HG03135 (cell line): ENCODE results near the gene CRELD2.

Experiments
- ATAC-seq: cut with Tn5 transposase; IDR thresholded peaks from one replicate; pipeline ENCODE4 v1.9.1; 2021; ENCODE audit warnings: mild to moderate bottlenecking, moderate library complexity; ENCODE audit not compliant: unreplicated experiment

CRELD2 gene

DNA sequence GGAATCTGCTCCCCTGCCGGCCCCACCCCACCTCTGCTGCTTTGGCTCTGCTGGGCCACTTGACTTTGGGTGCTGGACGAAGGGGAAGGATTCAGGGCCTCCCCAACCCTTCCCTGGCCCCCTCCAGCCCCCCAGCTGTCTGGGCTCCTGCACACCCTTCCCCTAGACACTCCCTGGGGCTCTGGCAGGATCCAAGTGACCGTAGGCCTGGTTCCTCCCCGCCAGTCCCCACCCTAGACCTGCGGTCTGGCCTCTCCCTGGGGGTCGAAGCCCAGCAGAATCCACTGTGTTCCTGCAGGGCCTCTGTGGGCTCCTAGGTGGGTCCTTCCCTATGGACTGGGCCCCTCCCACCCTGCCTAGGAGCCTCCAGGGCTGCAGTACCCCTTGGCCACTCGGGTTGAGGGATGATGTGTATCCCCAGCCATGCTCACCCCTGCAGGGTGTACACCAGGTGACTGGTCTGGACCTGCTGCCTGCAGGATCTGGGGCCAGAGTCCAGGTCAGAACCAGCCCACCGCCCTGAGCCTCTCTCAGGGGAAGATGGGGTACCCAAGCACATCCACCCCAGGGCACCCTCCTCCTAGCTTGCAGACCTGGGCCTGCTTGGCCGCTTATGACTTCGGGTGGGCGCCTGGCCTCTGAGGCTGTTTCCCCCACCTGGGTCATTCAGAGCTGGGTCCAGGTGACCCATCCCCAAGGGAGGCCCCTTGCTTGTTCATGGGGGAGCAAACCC is 47.8 kb downstream of the CRELD2 start:
- ATAC-seq = no peak

DNA sequence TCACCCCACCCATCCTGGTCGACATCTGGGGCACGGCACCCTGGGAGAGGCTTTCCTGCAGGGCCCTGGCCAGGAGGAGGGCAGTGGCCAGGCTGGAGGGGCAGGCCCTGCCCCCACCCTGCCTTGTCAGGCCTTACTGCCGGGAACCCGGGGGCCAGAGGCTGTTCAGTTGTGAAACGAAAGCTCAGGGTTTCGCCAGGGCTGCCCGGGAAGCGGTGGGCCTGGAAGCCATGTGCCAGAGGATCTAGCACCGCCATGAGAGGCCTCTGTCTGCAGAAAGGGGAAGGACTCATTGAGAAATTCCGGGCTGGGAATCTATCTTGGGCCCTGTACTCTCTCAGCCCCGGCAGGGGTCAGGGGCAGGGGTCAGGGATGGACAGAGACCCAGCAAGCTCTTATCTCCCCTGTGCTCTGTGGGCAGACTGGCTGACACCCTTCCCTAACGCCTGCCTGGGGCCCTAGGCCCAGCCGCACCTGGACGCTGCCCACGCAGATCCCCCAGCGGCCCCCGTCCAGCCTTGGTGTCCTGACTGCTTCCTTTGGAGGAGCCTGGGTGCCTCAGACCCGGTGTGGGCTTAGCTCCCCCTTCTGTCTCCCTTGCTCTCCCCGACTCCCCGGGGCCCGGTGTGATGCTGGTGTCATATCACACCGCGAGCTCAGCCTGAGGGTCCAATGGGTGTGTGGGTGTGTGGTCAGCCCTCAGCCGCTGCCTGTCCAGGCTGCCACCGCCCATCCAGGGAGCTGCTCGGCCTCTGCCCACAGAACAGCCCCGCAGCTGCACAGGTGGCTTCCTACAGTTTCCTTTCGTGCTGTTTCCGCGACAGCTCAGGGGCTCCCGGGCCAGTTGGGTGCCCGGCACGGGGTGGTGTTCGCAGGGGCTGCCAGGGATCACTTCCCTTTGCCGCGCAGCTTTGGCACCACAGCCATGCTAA is 48.6 kb downstream of the CRELD2 start:
- no peak for ATAC-seq

DNA sequence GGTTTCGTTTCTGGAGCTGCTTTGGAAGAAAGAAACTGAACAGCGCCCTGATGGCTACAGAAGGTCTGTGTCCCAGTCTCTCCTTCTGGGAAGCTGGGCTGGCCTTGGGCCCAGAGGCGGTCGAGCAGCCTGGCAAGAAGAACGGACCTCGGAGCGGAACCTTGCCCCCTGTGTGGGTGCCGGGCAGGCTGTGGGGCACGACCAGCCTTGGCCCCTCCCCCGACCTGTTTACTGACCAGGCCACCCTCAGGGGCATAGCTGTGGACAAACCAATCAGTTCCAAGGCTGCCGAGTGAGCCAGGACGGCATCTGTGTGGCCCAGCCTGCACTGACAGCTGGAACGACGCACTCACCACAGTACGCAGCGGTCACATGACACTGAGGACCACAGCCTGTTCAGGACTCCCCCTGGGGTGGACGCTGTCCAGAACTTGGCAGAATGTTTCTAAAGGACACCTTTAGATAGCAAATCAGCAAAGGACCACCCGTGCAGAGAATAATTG is 49.3 kb downstream of the CRELD2 start:
- no peak for ATAC-seq

DNA sequence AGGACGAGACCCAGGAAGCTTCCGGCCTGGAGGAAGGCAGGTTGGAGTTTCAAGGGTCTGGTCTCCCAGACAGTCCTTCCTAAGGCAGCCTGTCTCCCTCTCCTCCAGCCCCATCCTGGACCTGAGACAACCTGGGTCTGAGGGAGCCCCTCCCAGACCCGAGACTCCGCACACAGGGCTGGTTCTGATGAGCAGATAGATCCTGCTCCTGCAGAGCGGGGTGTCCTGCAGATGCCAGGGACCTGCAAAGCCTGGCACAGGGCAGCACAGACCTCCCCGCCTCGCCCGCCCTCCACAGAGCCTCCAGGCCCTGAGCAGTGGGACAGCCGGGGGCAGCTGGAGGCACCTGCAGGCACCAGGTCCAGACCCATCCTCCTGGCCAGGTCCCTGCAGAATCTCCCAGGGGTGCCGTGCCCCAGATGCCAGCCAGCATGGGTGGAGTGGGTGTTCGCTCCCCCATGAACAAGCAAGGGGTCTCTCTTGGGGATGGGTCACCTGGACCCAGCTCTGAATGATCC is 49.9 kb downstream of the CRELD2 start:
- no peak for ATAC-seq

DNA sequence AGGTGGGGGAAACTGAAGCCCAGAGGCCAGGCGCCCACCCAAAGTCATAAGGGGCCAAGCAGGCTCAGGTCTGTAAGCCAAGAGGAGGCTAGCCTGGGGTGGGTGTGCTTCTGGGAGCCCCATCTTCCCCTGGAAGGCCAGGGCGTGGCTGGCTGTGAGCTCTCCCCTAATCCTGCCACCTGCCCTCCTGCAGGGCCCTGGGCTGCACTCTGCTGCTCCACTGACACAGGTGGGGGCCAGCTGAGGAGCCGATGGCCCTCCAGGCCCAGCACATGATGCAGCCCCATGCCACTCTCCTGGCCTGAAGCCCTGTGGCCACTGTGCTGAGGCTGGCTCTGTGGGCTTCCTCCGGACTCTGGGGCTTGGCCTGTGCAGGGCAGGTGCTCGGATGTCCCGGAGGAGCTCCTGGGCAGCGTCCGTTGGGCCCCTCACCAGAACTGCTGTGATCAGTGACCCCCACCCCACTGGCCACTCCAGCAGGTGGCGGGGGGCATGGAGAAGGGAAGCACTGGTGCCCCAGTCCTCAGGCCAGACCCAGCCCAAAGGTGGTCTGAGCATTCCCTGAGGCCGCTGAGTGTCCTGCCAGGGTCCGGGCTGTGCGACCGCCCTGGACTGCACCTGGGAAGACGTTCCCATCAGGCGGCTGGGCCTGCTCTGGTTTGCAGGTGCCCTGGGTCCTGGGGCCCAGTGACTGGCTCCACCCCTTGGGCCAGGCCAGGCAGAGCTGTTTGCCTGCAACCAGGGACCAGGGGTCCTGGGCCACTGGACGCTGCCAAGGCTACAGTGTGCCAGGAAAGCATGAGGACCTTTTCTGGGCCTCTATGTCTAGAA is 50.6 kb downstream of the CRELD2 start:
- no peak for ATAC-seq

DNA sequence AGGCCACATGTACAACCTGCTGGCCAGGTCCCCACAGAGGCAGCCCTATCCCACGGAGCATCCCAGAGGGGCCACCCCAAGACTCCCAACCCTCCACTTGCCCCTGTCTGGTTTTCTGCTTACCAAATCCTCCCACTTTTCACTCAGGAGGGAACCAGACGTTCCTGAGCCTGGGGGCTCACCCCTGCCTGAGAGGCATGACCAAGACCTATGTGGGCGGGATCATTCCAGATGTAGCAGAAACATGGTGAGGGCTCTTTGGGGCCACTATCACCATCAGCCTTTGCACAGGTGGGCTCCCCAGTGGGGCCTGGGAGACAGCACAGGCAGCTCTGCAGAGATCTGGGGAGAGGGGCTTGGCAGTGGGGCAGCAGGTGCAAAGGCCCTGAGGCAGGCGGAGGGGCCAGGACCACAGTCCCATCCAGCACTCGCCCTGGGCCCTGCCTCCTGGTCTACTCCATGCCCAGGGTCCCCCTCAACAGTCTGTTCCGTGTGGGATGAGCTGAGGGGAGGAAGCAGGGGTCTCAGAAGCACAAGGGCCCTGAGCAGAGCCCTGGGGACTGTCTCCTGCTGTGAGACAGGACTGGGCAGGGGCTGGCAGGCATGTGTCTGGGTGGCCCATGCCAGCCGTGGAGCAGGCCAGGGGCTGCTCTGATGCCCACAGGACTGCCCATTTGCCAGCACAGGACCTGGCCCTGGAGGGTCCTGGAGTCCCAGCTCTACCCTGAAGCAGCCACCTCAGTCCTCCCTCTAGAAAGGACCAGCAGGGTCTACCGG is 51.5 kb downstream of the CRELD2 start:
- peak; percentile 2 for ATAC-seq

DNA sequence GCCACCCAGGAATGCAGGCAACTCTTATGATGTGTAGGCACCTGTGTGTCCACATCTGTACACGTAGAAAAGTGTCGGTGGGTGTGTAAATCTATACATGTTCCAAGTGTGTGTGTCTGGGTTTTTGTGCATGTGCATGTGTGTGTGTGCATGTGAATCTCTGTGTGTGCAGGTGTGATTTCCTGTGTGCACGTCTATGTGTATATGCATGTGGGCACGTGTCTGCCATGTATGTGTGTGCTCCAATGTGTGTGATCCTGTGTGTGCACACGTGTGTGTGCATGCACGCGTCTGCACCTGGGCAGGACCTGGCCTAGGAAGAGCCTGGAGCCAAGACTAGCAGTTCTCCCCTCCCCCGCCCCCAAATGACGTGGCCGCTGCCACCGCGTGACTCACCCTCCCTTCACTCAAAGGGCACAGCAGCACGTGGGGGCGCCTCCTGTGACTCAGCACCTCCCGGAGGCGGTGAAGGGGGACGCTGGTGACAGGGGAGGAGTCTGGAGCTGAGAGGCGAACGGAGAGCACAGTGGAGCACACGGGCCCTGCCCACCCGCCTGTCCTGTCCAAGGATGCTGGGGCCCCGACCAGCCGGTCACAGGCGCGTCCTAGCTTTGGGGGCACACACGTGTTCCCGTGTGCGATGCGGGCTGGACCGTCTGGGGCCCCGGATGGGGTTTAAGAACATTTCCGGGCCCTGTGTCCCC is 52.2 kb downstream of the CRELD2 start:
- ATAC-seq = peak; percentile 58

DNA sequence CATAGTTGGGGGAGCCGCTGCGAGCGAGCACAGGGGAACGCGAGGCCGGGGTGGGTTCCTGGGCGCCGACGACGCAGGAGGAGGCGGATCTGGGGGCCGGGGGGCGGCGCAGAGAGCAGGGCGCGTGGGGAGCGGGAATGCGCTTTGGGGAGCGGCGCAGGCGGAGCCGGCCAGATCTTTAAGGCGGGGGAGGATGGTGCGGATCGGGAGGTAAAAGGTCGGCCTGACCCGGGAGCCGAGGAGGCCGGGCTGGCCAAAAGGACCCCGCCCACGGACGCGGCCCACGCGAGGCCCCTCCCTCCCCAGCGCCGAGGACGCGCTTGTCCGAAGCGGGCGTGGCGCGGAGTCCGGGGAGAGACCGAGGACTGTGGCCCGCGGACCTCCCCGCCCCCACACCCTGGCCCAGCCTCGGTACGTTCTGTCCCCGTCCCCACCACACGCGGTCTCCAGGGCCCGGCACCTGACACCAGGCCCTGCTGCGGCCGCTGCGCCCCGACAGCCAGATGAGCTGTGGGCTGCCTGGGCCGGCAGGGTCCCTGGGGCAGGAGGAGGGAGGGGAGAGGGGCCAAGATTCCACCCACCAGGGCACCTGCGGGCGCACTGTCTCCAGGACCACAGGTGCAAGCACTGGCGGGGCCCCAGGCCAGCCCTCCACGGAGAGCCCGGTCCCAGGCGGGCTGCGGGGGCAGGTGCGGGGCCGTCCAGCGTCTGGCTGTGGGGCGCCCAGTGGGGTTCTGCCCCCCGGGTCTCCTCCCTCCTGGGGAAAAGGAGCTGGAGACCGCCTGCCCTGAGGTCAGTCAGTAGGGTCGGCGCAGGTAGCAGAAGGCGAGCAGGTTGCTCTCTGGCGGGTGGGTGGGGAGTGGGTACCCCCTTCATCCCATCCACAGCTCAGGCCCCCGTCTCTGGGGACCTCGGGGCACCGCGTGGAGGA is 53.1 kb downstream of the CRELD2 start:
- ATAC-seq = peak; percentile 23

DNA sequence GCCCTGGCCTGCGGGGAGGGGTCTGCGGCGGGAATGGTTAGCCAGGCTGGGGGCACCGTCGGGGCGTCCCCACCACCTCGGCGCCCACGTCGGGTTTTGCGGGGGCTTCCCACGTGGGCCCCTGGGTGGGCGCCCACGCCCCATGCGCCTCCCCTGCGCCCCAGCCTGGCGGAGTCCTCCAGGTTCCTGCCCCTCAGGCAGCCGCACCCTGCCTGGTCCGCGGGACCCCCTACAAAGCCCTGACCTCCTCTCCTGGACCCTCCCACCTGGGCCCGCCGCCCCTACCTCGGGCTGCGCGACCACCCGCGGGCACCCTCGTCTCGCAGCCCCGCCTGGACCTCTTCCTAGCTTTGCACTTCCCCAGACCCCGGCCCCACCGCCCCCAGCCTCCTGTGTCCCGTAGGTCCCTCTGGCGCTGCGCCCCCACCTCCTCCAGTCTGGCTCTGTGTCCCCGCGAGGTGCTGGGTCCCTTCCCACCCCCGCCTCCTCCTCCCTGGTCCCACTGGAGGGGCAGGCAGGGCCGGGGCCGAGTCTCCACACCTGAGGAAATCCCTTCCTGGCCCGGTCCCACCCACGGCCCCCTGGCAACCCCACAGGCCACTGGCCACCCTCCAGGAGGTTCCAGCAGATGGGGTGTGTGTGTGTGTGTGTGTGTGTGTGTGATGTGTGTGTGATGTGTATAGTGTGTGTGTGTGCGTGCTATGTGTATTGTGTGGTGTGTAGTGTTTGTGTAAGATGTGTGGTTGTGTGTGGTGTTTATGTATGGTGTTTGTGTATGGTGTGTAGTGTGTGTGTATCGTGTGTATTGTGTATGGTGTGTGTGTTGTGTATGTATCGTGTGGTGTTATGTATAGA is 54.0 kb downstream of the CRELD2 start:
- no peak for ATAC-seq

DNA sequence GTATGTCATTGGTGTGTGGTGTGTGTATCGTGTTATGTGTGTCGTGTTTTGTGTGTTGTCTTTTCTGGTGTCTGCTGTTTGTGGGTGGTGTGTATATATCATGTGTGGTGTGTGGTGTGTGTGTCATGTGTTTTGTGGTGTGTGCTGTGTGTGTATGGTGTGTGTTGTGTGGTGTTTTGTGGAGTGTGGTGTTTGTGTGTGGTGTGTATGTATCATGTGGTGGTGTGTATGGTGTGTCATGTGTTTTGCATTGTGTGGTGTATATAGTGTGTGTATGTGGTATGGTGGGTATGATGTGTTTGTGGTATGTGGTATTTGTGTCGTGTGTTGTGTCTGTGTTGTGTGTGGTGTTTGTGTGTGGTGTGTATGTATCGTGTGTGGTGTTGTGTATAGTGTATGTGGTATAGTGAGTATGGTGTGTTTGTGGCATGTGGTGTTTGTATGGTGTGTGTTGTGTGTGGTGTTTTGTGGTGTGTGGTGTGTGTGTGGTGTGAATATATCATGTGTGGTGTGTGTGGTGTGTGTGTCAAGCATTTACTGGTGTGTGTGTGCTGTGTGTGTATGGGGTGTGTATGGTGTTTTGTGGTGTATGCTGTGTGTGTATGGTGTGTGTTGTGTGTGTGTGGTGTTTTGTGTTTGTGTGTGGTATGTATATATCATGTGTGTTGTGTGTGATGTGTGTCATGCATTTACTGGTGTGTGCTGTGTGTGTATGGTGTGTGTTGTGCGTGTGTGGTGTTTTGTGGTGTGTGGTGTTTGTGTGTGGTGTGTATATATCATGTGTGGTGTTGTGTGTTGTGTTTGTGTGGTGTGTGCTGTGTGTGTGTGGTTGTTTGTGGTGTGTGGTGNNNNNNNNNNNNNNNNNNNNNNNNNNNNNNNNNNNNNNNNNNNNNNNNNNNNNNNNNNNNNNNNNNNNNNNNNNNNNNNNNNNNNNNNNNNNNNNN is 54.9 kb downstream of the CRELD2 start:
- ATAC-seq = no peak

DNA sequence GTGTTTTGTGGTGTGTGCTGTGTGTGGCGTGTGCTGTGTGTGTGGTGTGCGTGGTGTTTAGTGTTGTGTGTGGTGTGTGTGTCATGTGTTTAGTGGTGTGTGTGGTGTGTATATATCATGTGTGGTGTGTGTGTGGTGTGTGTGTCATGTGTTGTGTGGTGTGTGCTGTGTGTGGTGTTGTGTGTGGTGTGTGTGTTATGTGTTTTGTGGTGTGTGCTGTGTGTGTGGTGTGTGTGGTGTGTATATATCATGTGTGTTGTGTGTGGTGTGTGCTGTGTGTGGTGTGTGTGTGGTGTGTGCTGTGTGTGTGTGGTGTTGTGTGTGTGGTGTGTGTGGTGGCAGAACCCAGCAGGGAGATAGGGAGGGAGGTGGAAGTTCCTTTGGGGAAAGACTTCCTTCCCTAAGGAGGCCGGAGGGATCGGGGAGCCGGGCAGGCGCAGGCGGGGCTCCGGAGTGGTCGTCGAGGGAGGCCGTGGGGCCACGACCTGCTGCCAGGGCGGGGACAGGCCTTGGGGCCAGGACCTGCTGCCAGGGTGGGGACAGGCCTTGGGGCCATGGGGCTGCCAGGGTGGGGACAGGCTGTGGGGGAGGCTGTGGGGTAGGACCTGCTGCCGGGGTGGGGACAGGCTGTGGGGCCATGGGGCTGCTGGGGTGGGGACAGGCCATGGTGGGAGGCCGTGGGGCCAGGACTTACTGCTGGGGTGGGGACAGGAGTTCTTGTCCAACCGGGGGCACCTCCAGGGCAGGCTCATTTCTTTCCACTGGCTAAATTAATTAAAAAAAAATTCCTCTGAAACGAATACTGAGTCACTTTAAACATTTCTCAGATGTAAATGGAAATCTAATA is 57.3 kb downstream of the CRELD2 start:
- no peak for ATAC-seq

DNA sequence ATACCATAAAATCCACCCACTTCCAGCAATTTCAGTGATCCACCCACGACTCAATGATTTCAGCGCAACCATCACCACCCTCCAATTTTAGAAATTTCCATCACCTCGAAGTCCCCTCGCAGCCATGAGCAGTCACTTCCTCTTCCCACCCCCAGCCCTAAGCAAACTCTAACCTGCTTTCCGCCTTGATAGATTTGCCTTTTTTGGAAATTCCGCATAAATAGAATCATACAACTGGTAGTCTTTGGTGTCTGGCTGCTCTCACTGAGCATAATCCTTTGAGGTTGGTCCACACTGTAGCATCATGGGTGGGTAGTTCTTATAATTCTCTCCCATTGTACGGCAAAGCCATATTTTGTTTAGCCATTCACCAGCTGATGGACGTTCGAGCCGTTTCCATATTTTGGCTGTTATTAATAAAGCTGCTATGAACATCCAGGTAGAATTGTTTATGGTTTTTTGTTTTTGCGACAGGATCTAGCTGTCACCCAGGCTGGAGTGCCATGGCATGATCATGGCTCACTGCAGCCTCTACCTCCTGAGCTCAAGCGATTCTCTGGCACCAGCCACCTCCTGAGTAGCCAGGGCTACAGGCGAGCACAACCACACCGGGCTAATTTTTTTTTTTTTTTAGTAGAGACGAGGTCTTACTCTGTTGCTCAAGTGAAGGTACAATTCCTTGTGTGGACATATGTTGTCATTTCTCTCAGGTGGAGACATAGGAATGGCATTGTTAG is 58.2 kb downstream of the CRELD2 start:
- ATAC-seq = no peak
